A549 treated with ZK216348 at 1 μM for 4 hours (cell line): ENCODE measurements around the gene GUCD1. TPM values are rescaled to one million over a fixed set of nuclear protein-coding genes. Genes with fewer than 3 reads are reported as not detected.

ENCODE experiments used
- total RNA-seq: library from RNA; stranded (reverse); fragments of 200-300 nt; extraction: Qiagen RNA extraction; gene quantifications from 5 replicates; pipeline ENCODE4 v1.2.3, GENCODE V29; 2022; ENCODE audit warnings: low read depth

GUCD1 gene
- total RNA-seq: 43.0 to 52.0 TPM (median 45.7 TPM) in 5 replicates

GRCh38 chr22:24554313-24555164 is at the start of gene GUCD1:
Gene GUCD1, minus strand, starts transcription at chr22:24555138. Its CDS starts 147 bp downstream, at chr22:24554991.

GRCh38 chr22:24602847-24603769 is 48.2 kb upstream of the GUCD1 start, which contains the start of gene GGT1:
Gene GGT1, plus strand, starts transcription at chr22:24603193. Its CDS starts 7,889 bp downstream, at chr22:24611082.

GRCh38 chr22:24592851-24593558 is 38.1 kb upstream of the GUCD1 start, which contains the start of gene LRRC75B:
Gene LRRC75B, minus strand, starts transcription at chr22:24593073. Its CDS starts 34 bp downstream, at chr22:24593039.

GRCh38 chr22:24555165-24556039 is 464 bp upstream of the GUCD1 start, which contains the start of gene SNRPD3:
Gene SNRPD3, plus strand, starts transcription at chr22:24555999. Its CDS starts 1,676 bp downstream, at chr22:24557675.

GRCh38 chr22:24494528-24495364 is 60.2 kb downstream of the GUCD1 start, which contains the start of gene UPB1:
Gene UPB1, plus strand, starts transcription at chr22:24495332. Its CDS starts 72 bp downstream, at chr22:24495404.

Other genes with a start within 250 kb of the GUCD1 start
- gene ADORA2A, start 127.5 kb downstream of the GUCD1 start, total RNA-seq: 0.57 to 0.93 TPM (median 0.69 TPM) in 5 replicates
- gene UPB1, start 59.8 kb downstream of the GUCD1 start, total RNA-seq: 0.05 TPM in 1 of 5 replicates, not detected in the others
- 137 to 294 TPM (median 146 TPM) in 5 replicates for gene SNRPD3, start 861 bp upstream of the GUCD1 start, total RNA-seq
- 5.1 to 9.9 TPM (median 8.1 TPM) in 5 replicates for gene LRRC75B, start 37.9 kb upstream of the GUCD1 start, total RNA-seq
- gene GGT1, start 48.1 kb upstream of the GUCD1 start, total RNA-seq: 62.1 to 120 TPM (median 102 TPM) in 5 replicates
- gene PIWIL3, start 219.6 kb upstream of the GUCD1 start, total RNA-seq: not detected in 5 replicates